ENCODE data around the gene ZNF750. TPM values are rescaled to one million over a fixed set of nuclear protein-coding genes. Genes with fewer than 3 reads are reported as not detected.

Gene ZNF750
- total RNA-seq, 2 donors from 2014 or later = not detected

GRCh38 chr17:82808921-82809905 lies 30.6 kb downstream of the ZNF750 start:
- H3K27ac ChIP-seq = no peak overlapping the region
- TF ChIP-seq POLR2A (IDR thresholded peaks at IDR 0.05) (no peak), CTCF (IDR thresholded peaks at IDR 0.05) (no peak)
- intact Hi-C loops (cut with DNase I) = no loop called here
- H3K4me1 ChIP-seq = no peaks in the 10 kb centered on the region
- ATAC-seq (no peak), DNase-seq (no peak)
- no peaks in the 10 kb centered on the region for H3K36me3 ChIP-seq (replicated peaks in 1 of 2; ENCODE audit: insufficient read depth in 1 of 2, low read depth in 2 of 2)
- WGBS, 2 donors = 80 to 88% methylated on average over 8 to 30 of the region's 35 CpGs
- no peak overlapping the region for H3K4me3 ChIP-seq
- no peaks in the 10 kb centered on the region for H3K9me3 ChIP-seq
- H3K27me3 ChIP-seq = no peaks in the 10 kb centered on the region

GRCh38 chr17:82808006-82808405 lies 31.8 kb downstream of the ZNF750 start:
- WGBS, 2 donors = 77 to 93% methylated on average over 8 of the region's 8 CpGs
- Histone ChIP-seq H3K9me3 (no peaks in the 10 kb centered on the region), H3K27ac (no peak overlapping the region), H3K36me3 (replicated peaks in 1 of 2; ENCODE audit: insufficient read depth in 1 of 2, low read depth in 2 of 2) (no peaks in the 10 kb centered on the region), H3K4me1 (no peaks in the 10 kb centered on the region), H3K27me3 (no peaks in the 10 kb centered on the region), H3K4me3 (no peak overlapping the region)
- ATAC-seq = no peak
- no peak for DNase-seq
- intact Hi-C loops (cut with DNase I) = no loop called here
- no peak for TF ChIP-seq POLR2A (IDR thresholded peaks at IDR 0.05)
- no peak for TF ChIP-seq CTCF (IDR thresholded peaks at IDR 0.05)

GRCh38 chr17:82807562-82807961 lies 32.3 kb downstream of the ZNF750 start:
- H3K9me3 ChIP-seq = no peaks in the 10 kb centered on the region
- DNase-seq (no peak), ATAC-seq (no peak)
- H3K27ac ChIP-seq = no peak overlapping the region
- no peaks in the 10 kb centered on the region for H3K36me3 ChIP-seq (replicated peaks in 1 of 2; ENCODE audit: insufficient read depth in 1 of 2, low read depth in 2 of 2)
- WGBS, 2 donors = 88 to 93% methylated on average over 19 to 21 of the region's 21 CpGs
- intact Hi-C loops (cut with DNase I) = no loop called here
- no peaks in the 10 kb centered on the region for H3K27me3 ChIP-seq
- TF ChIP-seq POLR2A (IDR thresholded peaks at IDR 0.05) (no peak), CTCF (IDR thresholded peaks at IDR 0.05) (no peak)
- H3K4me3 ChIP-seq = no peak overlapping the region
- no peaks in the 10 kb centered on the region for H3K4me1 ChIP-seq

- Histone ChIP-seq H3K27ac (no peak overlapping the region), H3K36me3 (replicated peaks in 1 of 2; ENCODE audit: insufficient read depth in 1 of 2, low read depth in 2 of 2) (no peaks in the 10 kb centered on the region), H3K27me3 (no peaks in the 10 kb centered on the region), H3K9me3 (no peaks in the 10 kb centered on the region), H3K4me1 (no peaks in the 10 kb centered on the region), H3K4me3 (no peak overlapping the region)
- intact Hi-C loops (cut with DNase I) = no loop called here
- WGBS, 2 donors = 93 to 94% methylated on average over 9 of the region's 9 CpGs
- ATAC-seq (no peak), DNase-seq (no peak)
- TF ChIP-seq POLR2A (IDR thresholded peaks at IDR 0.05) = no peak
Measured at GRCh38 chr17:82807101-82807500, 32.7 kb downstream of the ZNF750 start.

GRCh38 chr17:82806645-82807044 lies 33.2 kb downstream of the ZNF750 start:
- no peak for ATAC-seq
- Histone ChIP-seq H3K36me3 (replicated peaks in 1 of 2; ENCODE audit: insufficient read depth in 1 of 2, low read depth in 2 of 2) (no peaks in the 10 kb centered on the region), H3K4me3 (no peak overlapping the region), H3K4me1 (no peaks in the 10 kb centered on the region), H3K27ac (no peak overlapping the region), H3K27me3 (no peaks in the 10 kb centered on the region), H3K9me3 (no peaks in the 10 kb centered on the region)
- WGBS, 2 donors = 86 to 95% methylated on average over 17 to 21 of the region's 21 CpGs
- no peak for DNase-seq
- TF ChIP-seq CTCF (IDR thresholded peaks at IDR 0.05) (no peak), POLR2A (IDR thresholded peaks at IDR 0.05) (no peak)
- intact Hi-C loops (cut with DNase I) = no loop called here
